Inferior parietal cortex (tissue), 1 donor: ENCODE data around the gene GRIK4.
A peak's percentile ranks its signal among the peaks of the same experiment; 100 is the strongest.

Experiments
- DNase-seq: peaks from one replicate; pipeline ENCODE4 v3.0.0-alpha.2; 2016; ENCODE audit errors: extremely low spot score

The GRIK4 gene

DNA sequence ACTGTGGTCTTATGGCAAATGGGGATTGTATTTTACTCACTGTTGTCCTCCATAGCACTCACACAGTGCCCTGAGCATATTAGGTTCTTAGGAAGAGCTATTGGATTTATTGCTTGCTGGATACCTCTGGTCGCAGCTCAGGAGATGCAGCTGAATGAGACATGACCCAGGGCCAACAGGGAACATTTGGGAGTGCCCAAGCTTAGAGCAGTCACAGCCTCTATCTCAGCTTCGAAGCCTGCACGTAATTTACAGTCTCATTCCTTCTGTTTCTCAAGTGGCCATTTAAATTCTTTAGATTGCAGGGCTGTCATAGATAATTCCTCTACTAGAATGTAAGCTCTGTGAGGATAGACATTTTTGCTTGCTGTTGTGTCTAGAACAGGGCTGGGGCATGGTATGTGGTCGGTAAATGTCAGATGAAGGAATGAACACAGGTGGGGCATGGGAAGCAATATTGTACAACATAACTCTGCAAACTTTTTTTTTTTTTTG, 192.8 kb downstream of the GRIK4 start:
- DNase-seq = no peak

DNA sequence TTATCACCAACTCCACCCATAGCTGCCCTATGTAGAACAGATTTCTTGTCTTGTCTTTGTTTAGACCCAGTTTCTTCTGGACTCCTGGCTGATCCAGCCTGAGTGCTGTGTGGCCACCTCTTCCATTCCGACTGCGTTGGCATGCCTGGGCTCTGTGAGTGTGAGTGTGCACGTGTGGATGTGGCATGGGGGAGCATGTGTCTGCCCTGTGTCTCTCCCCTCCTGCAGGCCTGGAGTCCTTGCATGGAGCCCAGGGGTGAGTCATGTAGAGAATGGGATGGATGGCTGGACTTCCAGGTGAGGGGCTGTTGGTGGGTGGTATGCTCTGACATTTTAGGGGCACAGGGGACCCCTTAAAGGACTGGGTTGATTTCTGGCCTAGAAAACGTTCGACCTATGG, 194.7 kb downstream of the GRIK4 start:
- no peak for DNase-seq

DNA sequence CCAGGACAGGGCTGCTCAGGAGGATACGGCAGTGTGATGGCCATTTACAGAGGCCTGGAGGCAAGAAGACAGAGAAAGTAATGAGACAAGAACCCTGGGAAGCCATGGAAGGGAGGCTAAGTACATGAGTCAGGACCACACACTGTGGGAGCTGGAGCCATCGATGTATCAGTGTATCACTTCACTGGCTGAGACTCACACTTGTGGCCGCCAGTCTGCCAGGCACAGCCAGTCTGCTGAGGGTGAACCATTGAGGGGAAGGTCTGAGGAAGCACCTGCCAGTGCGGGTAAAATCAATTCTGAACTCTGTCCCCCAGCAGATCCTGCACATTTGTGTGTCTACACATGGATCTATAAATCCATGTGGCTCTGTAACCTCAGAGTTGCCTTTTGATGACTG, 195.6 kb downstream of the GRIK4 start:
- no peak for DNase-seq

DNA sequence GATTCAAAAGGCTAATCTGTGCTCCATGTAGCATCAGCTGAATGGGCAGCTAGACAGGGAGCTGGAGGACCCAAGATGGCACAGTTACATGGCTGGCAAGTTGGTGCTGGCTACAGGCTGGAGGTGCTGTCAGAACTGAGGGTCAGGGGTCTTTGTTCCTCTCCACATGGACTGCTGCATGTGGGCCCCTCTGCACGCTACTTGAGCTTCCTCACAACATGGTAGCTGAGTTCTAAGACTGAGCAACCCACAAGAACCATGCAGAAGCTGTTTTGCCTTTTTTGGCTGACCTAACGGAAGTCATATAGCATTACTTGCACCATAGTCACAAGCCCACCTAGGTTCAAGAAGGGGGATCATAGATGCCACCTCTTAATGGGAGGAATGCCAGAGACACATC, 196.1 kb downstream of the GRIK4 start:
- no peak for DNase-seq

DNA sequence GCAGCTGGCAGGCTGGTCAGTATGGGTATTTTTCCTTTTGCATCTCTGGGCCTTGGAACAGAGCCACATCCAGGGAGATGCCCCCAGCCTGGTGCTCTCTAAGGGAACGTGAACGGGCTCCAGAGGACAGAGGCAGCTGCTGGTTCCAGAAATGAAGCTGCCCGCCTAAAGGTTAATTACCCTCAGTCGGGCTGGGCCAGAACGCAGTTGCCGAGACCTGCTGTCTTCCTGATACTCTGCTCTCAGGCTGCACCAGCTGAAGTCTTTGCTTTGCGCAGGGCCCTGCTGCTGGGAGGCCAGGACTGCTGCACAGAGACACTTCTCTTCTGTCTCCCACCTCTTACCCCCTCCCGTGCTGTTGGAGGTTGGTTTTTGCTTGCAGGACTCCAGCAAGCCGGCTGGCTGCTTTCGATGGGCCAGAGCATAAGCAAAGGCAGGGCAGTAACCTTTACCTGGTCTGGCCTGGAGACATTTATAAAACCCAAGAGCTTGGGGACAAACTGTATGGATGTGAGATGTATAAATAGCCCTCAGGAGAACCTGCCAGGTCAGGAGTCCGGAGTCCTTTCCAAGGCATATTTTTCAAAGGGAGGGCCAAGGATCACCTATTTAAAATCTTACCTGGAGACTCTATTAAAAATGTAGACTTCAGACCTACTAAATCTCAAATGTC, 197.1 kb downstream of the GRIK4 start:
- DNase-seq = no peak

DNA sequence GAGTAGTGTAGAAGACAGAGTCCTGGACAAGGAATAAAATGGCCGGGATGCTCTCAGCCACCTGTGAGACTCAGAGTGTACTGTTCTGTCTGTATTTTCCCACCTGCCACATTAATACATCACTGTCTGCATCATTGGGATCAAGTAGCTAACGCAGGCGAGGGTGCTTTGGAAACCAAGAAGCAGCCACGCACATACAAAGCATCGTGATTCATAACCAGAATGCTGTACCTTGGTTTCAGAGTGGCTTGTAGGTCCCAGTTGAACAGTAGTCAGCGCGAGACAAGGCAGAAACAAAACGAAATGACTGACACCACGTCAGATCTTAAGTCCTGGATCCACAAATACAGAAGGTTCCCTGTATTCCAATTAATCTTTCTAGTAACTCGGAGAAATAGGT, 198.3 kb downstream of the GRIK4 start:
- no peak for DNase-seq

DNA sequence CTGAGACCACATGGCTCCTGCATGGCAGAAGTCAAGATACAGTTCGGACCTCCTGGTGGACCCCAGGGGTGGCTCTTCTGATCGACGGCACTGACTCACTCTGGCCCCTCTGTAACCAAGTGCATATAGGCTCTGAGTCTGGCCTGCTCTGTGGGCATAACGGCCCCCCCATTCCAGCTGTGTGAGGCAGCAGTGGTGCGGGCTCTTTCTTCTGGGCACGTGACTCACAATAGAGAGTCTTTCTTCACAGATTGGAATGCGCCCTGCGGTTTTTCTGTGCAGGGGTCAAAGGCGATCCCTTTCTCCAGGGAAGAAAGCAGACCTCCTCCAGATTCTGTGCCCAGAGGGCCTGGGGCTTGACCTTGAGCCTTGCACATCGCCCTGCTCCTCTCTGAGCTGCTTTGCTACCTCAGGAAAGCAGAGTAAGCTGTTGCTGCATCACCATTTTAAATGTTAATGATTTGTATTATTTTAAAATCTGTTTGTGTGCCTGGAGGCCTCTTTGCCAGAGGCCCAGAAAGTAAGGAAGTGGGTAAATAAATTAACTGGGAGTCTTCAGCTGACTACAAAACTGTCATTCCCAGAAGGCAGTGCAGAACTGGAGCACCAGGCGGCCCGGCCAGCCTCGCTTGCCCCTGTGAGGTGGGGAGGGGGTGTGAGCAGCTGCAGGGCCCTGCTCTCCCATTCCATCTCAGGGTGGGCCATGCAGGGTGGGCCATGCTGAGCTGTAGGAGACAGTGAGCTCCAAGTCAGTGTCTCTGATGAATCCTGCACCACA, 199.0 kb downstream of the GRIK4 start:
- peak; percentile 53 for DNase-seq

DNA sequence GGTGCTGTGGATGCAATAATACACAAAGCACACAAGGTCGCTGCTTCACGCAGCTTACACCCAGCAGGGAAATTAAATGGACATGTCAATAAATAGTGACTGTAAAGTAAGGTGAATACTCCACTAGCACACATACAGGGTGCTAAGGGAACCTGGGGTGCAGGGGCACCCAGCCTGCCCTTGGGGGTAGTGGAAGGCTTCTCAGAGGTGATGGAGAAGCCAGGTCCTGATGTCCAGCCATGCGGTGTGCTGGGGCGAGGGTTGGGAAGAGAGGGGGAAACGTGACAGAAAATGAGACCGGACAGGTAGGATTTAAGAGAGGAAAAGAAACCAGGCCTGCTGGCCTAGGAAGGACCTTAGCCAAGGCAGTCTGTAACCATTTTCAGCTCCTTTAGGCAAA, 200.5 kb downstream of the GRIK4 start:
- DNase-seq = no peak

DNA sequence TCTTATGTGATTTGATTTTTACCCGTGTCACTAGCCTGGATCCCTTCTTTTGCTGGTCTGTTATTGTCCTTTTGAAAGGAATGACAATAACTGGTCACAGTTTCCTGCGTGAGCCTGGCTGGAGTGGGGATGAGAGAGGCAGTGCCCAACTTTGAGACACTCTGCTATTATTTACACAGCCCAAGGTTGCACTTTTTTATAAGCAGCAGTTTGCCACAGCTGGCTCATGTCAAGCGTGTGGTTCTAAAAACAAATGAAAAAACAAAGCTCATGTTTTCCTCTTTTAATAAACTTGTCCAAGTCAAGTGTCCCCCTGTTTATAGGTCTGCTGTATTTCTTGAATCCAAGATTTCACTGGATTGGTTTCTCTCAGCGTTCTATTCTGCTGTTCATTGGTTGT, 201.3 kb downstream of the GRIK4 start:
- no peak for DNase-seq

DNA sequence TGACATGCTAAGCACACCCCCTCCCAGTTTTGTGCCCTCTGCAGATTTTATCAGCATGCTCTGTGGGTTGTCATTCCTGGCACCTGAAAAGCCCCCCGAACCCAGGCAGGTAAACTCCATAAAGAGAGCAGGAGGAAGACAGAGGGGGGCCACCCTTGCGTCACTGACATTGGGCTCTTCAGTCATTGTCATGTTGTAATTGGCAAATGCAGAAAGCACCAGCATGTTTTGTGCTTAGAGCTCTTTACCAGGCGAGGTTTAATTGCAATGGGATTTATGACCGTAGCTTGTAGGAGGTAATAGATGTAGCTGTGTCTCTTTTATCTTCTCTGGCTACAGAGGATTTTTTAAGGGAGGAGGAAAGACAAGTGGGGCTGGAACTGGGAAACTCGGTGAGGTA, 201.7 kb downstream of the GRIK4 start:
- DNase-seq = no peak

DNA sequence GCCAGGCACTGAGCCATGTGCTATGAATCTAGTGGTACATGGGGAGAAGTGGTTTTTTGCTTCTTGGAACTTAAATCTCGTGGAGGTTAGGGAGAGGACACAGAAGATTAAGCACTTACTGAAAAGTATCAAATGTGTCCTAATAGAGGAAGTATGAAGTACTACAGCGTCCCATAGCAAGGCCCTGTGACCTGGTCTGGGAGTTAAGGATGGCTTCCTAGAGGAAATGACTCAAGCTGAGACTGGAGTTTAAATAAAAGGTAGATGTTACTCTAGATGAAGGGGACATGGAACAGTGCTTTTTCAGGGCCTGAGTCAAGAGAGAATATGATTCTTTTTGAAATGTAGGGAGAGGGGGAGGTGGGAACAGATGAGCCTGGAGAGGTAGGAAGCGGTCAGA, 202.9 kb downstream of the GRIK4 start:
- DNase-seq = no peak

DNA sequence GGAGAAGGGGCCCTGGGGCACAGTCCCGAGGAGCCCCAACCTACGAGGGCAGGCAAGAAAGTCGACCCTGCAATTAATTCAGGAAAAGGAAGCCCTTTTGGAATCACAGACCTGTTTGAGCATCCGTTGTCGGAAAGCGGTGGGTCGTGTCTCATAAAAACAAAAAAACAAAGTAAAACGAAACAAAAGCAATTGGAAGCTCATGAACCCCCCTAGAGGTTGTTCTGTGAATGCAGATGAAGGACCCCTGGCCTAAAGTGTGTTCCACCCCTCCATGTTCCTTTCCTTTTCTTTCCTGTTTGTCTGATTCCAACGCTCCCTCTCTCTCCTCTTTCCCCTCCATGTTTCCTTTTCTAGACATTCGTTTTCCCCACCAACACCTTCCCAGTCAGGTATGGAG, 203.7 kb downstream of the GRIK4 start:
- no peak for DNase-seq

DNA sequence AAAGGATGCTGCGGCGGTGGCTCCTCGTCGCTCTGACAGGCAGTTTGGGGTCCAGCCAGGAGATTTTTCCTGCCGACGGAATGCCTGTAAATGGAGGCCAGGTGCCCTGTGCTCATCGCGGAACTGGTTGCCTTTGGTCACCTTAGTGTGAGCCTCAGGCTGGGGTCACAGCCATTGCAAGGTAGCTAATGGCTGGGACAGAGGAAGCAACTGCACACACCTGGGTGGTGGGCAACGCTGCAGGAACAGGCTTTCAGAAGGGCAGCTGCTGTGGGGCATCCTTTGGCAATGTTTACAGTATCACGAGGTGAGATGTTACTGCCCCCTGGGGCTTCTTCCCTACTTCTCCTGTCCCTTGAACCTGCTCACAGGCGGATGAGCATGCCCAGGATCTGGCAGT, 205.5 kb downstream of the GRIK4 start:
- no peak for DNase-seq

DNA sequence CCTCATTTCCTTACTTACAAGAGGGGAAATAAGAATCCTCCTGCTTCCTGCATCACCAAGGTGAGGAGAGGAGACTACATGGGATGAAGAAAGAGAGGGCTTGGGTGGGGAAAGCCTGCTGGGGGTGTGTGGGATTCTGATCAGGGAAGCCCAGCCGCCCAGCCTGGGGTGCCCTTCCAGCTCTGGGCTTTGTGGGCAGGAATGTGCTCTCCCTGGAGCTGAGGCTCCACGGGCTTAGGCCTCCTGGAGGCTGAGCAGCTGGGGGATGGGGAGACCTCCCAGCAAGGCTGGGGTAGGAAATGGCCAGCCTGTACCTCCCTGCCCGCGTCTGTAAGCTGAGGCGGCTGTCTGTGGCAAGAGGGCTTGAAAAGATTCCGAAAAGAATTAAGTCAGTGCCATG, 206.1 kb downstream of the GRIK4 start:
- no peak for DNase-seq

DNA sequence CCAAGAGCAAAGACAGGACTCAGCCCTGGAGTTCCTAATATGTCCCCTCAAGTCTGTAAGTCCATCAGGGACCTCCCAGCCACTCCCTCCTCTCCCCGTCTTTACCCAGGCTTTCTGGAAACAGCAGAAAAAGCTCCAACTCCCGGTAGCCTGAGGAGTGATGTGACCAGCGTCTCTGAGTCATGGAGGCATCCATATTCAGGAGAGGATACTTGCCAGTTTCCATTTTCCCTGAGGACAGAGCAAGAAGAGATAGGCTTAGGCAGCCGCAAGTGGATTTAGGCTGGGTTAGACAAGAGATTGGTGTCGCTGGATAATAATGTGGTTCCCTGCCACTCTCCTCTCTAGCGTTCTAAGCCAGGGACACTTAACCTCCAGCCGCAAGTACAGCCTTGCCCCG, 206.6 kb downstream of the GRIK4 start:
- DNase-seq = no peak

DNA sequence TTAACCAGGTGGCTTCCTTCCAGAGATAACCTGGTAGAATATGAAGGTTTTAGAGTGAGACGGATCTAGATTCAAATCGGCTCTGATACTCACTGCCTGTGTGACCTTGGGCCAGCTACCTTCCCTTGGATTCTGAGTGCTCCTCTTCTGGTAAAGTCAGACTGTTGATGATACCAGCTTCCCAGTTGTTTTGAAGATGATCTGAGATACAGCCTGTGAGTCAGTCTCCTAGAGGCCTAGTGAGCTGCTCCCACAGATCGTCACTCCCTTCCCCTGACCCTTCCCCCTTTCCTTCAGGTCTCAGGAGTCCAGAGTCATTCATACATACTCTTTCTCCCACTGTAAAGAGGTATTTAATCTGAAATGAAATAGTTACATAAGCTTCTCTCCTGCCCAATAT, 207.8 kb downstream of the GRIK4 start:
- DNase-seq = no peak

DNA sequence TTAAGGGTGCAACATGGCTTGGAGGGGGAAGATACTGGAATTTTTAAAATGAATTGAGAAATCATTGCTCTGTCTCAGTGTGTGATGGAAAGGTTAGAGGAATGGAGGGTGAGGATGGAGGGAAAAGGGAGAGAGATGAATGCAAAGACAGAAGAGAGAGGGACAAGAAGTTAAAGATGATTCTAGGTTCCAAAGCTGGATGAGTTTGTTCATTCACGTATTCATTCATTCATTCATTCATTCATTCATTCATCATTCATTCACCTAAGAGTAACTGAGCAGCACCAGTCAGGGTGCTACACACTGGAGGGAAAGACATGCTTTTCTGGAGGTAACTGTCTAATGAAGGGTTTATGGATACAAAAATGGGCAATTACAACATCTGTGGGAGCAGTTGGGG, 209.2 kb downstream of the GRIK4 start:
- no peak for DNase-seq

DNA sequence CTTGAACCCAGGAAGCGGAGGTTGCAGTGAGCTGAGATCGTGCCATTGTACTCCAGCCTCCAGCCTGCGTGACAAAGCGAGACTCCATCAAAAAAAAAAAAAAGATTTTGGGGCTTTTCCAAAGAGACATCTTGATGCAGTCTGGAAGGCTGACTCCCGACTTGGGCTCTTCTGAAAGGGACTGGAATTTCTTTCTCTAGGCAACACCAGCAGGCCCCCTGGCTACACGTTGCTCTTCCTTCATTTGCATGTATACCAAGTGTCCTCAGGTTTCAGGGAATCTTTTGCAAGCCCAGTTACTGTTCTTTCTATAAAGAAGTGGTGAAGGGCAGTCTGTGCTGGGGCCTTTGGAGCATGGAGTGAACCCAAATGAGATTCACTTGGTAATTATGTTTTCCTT, 211.0 kb downstream of the GRIK4 start:
- no peak for DNase-seq

DNA sequence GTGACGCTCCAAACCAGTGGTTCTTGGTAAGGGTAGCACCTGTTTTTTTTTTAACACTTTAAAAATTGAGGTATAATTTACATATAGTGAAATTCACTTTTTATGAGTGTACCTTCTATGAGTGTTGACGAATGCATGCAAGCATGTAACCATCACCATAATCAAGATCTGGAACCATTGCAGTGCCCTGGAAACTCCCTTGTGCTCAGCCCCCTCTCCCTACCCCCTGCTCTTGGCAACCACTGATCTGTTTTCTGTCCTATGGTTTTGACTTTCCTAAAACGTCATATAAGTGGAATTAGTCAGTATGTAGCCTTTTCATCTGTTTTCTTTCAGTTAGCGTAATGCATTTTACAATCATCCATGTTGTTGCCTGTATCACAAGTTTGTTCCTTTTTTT, 212.2 kb downstream of the GRIK4 start:
- DNase-seq = no peak

DNA sequence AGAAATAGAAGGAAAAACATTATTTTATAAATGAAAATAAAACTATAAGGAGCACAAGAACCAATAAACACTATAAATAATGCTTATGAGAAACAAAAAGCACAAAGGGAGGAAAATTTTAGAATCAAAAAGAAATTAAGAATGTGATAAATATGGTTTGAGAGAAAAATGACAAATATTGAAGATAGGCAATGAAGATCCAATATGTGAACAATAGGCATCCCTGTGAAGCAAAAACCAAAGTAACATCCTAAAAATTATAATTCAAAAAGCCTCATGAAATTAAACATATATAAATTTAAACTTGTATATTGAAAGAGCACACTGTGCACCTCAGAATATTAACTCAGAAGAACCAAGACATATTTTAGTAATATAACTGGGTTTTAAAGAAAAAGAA, 216.2 kb downstream of the GRIK4 start:
- no peak for DNase-seq

DNA sequence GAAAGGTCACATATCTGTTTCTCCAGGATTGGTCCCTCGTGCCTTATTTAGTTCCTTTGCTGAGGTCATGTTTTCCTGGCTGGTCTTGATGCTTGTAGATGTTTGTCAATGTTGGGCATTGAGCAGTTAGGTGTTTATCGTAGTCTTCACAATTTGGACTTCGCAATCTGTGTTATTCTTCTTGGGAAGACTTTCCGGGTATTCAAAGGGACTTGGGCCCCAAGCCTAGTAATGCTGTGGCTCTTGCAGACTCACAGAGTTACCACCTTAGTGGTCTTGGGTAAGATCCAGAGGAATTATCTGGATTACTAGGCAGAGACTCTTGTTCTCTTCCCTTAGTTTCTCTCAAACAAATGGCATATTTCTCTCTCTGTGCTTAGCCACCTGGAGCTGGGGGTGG, 223.5 kb downstream of the GRIK4 start:
- no peak for DNase-seq

DNA sequence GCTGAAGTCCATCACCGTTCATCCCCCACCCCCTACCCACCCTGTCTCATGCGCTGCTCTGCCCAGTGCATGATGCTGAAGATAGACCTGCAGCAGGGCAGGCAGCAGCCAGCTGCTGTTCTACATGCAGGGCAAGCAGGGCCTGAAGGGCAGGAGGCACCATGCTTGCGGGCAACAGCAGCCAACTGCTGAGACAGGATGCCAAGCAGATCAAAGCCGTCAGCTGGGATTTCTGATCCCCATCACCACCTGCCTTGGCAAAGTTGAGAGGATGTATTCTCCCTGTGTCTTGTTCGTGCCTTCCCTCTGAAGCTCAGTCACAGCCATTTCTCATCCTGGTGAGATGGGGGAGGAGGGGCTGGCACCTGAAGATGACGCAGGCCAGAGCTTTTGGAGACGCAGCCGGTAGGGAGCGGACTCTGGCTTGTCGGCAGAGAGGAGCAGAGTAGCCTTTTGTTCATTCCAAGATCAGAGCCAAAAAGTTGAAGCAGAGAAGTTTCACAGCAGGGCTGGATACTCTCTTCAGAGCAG, 227.0 kb downstream of the GRIK4 start:
- DNase-seq = no peak

DNA sequence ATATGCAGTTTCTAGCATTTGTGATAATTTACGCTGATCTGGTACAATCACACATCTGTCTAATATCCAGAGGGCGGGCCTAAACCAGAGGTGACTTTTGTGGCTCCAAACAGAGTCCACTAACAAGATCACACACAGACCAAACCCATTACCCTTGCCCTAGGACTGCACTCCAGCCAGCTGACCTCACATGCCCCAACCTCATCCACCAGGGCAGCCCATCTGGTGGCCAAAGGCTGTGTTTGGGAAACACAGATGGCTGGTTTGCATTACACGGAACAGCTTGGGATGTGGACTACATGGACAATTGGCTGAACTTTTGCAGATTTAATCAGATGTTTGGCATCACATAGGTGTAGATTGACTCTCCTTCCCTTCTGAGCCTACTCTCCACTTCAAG, 228.2 kb downstream of the GRIK4 start:
- DNase-seq = no peak
